ENCODE results near the gene ATP5PD. TPM values are rescaled to one million over a fixed set of nuclear protein-coding genes. Genes with fewer than 3 reads are reported as not detected.

ATP5PD gene
- total and polyA plus RNA-seq, 2 of the 13 experiments (the other 11 are each of a cell fraction or from before 2014, with no cell fraction given), result 158 to 428 TPM

GRCh38 chr17:75084039-75084660, 37.4 kb upstream of the ATP5PD start (continued):
- no peak for TF ChIP-seq ZNF44 (CRISPR knock-in tag; IDR thresholded peaks at IDR 0.05)
- TF ChIP-seq ZNF546 (CRISPR knock-in tag; conservative IDR thresholded peaks at IDR 0.05), result no peak
- TF ChIP-seq PBX3 (CRISPR knock-in tag; IDR thresholded peaks at IDR 0.05; ENCODE audit: borderline replicate concordance), result no peak
- TF ChIP-seq ZBTB7B (CRISPR knock-in tag; IDR thresholded peaks at IDR 0.05), result peak; percentile 74; the same call in 1 of the 2 replicates
- TF ChIP-seq KDM1A (CRISPR knock-in tag; IDR thresholded peaks at IDR 0.05), result peak; percentile 71; the same call in 1 of the 2 replicates
- TF ChIP-seq, protein P1, sequence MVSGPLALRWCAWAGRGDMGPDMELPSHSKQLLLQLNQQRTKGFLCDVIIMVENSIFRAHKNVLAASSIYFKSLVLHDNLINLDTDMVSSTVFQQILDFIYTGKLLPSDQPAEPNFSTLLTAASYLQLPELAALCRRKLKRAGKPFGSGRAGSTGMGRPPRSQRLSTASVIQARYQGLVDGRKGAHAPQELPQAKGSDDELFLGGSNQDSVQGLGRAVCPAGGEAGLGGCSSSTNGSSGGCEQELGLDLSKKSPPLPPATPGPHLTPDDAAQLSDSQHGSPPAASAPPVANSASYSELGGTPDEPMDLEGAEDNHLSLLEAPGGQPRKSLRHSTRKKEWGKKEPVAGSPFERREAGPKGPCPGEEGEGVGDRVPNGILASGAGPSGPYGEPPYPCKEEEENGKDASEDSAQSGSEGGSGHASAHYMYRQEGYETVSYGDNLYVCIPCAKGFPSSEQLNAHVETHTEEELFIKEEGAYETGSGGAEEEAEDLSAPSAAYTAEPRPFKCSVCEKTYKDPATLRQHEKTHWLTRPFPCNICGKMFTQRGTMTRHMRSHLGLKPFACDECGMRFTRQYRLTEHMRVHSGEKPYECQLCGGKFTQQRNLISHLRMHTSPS (CRISPR knock-in tag; IDR thresholded peaks at IDR 0.05; ENCODE audit: low read depth), result peak; percentile 33; the same call in 1 of the 2 replicates
- no peak for TF ChIP-seq EHMT2 (IDR thresholded peaks at IDR 0.05; ENCODE audit: borderline replicate concordance, low read depth, low read length)
- TF ChIP-seq, protein P2, sequence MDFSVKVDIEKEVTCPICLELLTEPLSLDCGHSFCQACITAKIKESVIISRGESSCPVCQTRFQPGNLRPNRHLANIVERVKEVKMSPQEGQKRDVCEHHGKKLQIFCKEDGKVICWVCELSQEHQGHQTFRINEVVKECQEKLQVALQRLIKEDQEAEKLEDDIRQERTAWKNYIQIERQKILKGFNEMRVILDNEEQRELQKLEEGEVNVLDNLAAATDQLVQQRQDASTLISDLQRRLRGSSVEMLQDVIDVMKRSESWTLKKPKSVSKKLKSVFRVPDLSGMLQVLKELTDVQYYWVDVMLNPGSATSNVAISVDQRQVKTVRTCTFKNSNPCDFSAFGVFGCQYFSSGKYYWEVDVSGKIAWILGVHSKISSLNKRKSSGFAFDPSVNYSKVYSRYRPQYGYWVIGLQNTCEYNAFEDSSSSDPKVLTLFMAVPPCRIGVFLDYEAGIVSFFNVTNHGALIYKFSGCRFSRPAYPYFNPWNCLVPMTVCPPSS (IDR thresholded peaks at IDR 0.05), result no peak
- no peak for TF ChIP-seq RBM39 (IDR thresholded peaks at IDR 0.05; ENCODE audit: low read depth, low read length, poor library complexity, severe bottlenecking)
- no peak; the same call in 1 of the 2 replicates for TF ChIP-seq MED13 (CRISPR knock-in tag; IDR thresholded peaks at IDR 0.05)
- no peak for TF ChIP-seq ZNF878 (CRISPR knock-in tag; IDR thresholded peaks at IDR 0.05)
- TF ChIP-seq, protein P3, sequence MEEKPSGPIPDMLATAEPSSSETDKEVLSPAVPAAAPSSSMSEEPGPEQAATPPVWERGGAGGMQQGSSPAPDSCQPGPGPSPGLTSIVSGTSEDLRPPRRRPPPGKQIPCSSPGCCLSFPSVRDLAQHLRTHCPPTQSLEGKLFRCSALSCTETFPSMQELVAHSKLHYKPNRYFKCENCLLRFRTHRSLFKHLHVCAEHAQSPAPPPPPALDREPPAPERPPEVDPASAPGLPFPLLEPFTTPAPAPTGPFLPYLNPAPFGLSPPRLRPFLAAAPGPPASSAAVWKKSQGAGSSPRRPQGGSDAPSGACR (CRISPR knock-in tag; IDR thresholded peaks at IDR 0.05), result peak; percentile 83; the same call in 1 of the 2 replicates
- TF ChIP-seq AGO2 (optimal IDR thresholded peaks at IDR 0.05; ENCODE audit: low read depth, low read length), result no peak
- TF ChIP-seq PAX8 (CRISPR knock-in tag; IDR thresholded peaks at IDR 0.05; ENCODE audit: borderline replicate concordance), result no peak
- TF ChIP-seq FOXC1 (CRISPR knock-in tag; IDR thresholded peaks at IDR 0.05; ENCODE audit: borderline replicate concordance), result peak; percentile 58; the same call in 1 of the 2 replicates
- no peak for TF ChIP-seq JDP2 (CRISPR knock-in tag; IDR thresholded peaks at IDR 0.05; ENCODE audit: borderline replicate concordance)
- peak; percentile 82 for TF ChIP-seq GATAD1 (CRISPR knock-in tag; IDR thresholded peaks at IDR 0.05)
- no peak for TF ChIP-seq PRPF4 (IDR thresholded peaks at IDR 0.05; ENCODE audit: low read depth, low read length, poor library complexity, severe bottlenecking)
- no peak for TF ChIP-seq ZNF841 (CRISPR knock-in tag; IDR thresholded peaks at IDR 0.05; ENCODE audit: borderline replicate concordance)
- TF ChIP-seq ZBTB38 (CRISPR knock-in tag; IDR thresholded peaks at IDR 0.05), result peak; percentile 67; the same call in 1 of the 2 replicates
- 0 out of 2 replicates have a peak, but pooled peaks have one; percentile 22 for TF ChIP-seq BRD4 (CRISPR knock-in tag; IDR thresholded peaks at IDR 0.05)
